ENCODE measurements around the gene SOCS6. TPM values are rescaled to one million over a fixed set of nuclear protein-coding genes. Genes with fewer than 3 reads are reported as not detected.
A peak's percentile ranks its signal among the peaks of the same experiment; 100 is the strongest.
"Not testable (repeated sequence)": the region's sequence is repeated elsewhere in the genome, so short reads cannot be mapped to it uniquely, and the experiment has no call there.

Gene SOCS6
- total and polyA plus RNA-seq, 2 of the 13 experiments (the other 11 are each of a cell fraction or from before 2014, with no cell fraction given), result 18.6 to 38.3 TPM

DNA sequence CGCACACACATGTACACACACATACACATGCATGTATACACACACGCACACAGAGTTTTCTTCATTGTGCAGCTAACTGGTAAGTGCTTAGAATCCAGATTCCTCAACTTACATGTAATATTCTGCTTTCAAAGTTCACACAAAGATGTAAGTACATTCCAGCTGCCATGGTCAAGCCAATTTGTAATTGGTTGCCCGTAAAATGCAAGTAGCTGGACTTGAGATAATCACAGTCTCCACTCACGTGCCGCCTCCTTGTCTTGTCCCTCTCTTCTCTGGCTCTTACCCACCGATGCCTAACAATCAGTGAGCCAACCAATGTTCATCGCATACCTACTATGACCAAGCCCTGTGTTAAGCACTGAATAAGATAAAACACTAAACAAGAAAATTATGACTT, 77.8 kb downstream of the SOCS6 start (continued):
- TF ChIP-seq, protein P1, sequence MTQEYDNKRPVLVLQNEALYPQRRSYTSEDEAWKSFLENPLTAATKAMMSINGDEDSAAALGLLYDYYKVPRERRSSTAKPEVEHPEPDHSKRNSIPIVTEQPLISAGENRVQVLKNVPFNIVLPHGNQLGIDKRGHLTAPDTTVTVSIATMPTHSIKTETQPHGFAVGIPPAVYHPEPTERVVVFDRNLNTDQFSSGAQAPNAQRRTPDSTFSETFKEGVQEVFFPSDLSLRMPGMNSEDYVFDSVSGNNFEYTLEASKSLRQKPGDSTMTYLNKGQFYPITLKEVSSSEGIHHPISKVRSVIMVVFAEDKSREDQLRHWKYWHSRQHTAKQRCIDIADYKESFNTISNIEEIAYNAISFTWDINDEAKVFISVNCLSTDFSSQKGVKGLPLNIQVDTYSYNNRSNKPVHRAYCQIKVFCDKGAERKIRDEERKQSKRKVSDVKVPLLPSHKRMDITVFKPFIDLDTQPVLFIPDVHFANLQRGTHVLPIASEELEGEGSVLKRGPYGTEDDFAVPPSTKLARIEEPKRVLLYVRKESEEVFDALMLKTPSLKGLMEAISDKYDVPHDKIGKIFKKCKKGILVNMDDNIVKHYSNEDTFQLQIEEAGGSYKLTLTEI (CRISPR knock-in tag; conservative IDR thresholded peaks at IDR 0.05), result no peak
- TF ChIP-seq PCBP1 (IDR thresholded peaks at IDR 0.05; ENCODE audit: borderline replicate concordance, low read depth, low read length), result no peak
- TF ChIP-seq ZNF782 (CRISPR knock-in tag; IDR thresholded peaks at IDR 0.05; ENCODE audit: borderline replicate concordance), result no peak
- TF ChIP-seq SATB2 (CRISPR knock-in tag; IDR thresholded peaks at IDR 0.05), result no peak
- TF ChIP-seq, protein P2, sequence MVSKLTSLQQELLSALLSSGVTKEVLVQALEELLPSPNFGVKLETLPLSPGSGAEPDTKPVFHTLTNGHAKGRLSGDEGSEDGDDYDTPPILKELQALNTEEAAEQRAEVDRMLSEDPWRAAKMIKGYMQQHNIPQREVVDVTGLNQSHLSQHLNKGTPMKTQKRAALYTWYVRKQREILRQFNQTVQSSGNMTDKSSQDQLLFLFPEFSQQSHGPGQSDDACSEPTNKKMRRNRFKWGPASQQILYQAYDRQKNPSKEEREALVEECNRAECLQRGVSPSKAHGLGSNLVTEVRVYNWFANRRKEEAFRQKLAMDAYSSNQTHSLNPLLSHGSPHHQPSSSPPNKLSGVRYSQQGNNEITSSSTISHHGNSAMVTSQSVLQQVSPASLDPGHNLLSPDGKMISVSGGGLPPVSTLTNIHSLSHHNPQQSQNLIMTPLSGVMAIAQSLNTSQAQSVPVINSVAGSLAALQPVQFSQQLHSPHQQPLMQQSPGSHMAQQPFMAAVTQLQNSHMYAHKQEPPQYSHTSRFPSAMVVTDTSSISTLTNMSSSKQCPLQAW (CRISPR knock-in tag; IDR thresholded peaks at IDR 0.05), result no peak

DNA sequence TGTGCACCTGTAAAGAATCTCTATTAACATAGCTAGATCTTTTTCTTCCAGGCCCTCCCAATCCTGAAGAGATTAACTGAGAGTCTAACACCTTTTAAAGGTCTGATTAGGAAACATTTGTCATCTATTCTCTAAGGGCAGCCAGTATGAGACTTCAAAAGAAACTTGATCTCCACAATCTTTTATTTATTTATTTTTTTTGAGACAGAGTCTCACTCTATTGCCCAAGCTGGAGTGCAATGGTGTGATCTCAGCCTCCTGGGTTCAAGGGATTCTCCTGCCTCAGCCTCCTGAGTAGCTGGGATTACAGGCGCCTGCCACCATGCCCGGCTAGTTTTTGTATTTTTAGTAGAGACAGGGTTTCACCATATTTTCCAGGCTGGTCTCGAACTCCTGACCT, 78.5 kb downstream of the SOCS6 start:
- H2AFZ ChIP-seq (ENCODE audit: low read length); H4K20me1 ChIP-seq (ENCODE audit: insufficient read depth, low read length); ATAC-seq; H3K36me3 ChIP-seq (replicated peaks in 1 of 2; ENCODE audit: control insufficient read depth in 1 of 2, insufficient read depth in 2 of 2, low read length in 2 of 2); FAIRE-seq; H3K4me3 ChIP-seq (replicated peaks in 1 of 3; ENCODE audit: insufficient read depth in 1 of 3, low read depth in 2 of 3, low read length in 3 of 3); H3K9ac ChIP-seq (ENCODE audit: insufficient read depth, low read depth, low read length); DNase-seq (ENCODE audit: low spot score); H3K27ac ChIP-seq (ENCODE audit: extremely low read length, insufficient read depth, low read length); H3K4me2 ChIP-seq (ENCODE audit: low read depth, low read length); intact Hi-C loops (cut with micrococcal nuclease; ENCODE audit: unreplicated experiment); H3K79me2 ChIP-seq (ENCODE audit: insufficient read depth, low read length); BruUV-seq (replicated peaks); H3K9me3 ChIP-seq (ENCODE audit: low read length); in situ Hi-C loops (cut with HindIII; ENCODE audit: extremely low pct_ligation_motif_present, low pct_unique_long_range_greater_than_20kb); CTCF ChIA-PET (ENCODE audit: low intra/inter-chr PET ratio, low total read pairs); H3K27me3 ChIP-seq (ENCODE audit: control insufficient read depth in 1 of 2, insufficient read depth in 2 of 2, low read length in 2 of 2): not testable (repeated sequence)
- H3K4me1 ChIP-seq (ENCODE audit: insufficient read depth, low read length), result peaks cover 51% of the 10 kb centered on the region
- TF ChIP-seq, protein P3, sequence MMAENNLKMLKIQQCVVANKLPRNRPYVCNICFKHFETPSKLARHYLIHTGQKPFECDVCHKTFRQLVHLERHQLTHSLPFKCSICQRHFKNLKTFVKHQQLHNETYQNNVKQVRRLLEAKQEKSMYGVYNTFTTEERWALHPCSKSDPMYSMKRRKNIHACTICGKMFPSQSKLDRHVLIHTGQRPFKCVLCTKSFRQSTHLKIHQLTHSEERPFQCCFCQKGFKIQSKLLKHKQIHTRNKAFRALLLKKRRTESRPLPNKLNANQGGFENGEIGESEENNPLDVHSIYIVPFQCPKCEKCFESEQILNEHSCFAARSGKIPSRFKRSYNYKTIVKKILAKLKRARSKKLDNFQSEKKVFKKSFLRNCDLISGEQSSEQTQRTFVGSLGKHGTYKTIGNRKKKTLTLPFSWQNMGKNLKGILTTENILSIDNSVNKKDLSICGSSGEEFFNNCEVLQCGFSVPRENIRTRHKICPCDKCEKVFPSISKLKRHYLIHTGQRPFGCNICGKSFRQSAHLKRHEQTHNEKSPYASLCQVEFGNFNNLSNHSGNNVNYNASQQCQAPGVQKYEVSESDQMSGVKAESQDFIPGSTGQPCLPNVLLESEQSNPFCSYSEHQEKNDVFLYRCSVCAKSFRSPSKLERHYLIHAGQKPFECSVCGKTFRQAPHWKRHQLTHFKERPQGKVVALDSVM (CRISPR knock-in tag; IDR thresholded peaks at IDR 0.05), result peak; percentile 78
- POLR2A ChIA-PET, result interaction anchor here (2.6 kb wide), 1 partner anchor 10 kb away, joined by 12 read pairs; no protein-coding TSS in a partner anchor
- WGBS (ENCODE audit: low lambda C conversion rate), result 100% methylated on average over 3 of the region's 3 CpGs

Data from HepG2 (cell line).